ENCODE measurements around the gene PAX8. TPM values are rescaled to one million over a fixed set of nuclear protein-coding genes. Genes with fewer than 3 reads are reported as not detected.

The PAX8 gene
- total RNA-seq, 1 experiment from 2014 or later, result 0.15 TPM

DNA sequence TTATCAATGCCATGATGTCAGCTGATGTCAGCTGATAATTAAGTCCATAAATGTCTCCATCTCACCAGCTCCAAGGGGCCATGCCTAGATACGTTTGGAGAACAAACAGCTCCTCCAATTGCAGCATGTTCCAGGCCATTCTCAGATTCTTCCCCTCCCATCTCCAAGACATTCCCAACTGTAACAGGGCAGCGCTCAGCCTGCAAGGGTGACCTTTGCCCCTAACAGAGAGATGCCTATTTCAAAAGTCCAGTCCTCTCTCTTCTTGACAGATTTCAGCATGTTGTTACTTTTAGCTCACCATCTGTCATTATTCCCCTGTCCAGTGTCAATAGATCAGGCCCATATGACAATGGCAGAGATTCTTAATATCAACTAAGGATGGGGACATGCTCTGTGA lies 95.0 kb downstream of the PAX8 start:
- in situ Hi-C loops (cut with HindIII; ENCODE audit: low pct_unique_long_range_greater_than_20kb, low sequenced_read_pairs), result no loop called here

DNA sequence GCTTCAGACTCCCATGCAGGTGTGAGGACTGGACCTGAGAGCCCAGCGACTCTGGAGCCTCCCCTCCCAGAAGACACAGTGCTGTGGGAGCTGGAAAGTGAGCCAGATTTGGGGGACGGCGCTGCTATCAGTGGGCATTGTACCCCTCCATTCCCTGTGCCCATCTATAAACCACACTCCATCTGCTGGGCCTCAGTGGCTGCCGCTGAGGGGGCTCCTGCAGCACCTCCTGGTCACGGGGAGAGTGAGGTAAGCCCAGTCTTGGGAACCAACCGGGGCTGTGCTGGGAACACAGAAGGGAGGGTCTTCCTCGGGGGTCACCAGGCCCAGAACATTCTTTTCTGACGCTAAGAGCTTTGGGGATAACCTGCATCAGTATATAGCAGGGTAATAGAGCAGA lies 95.5 kb downstream of the PAX8 start:
- intact Hi-C loops (cut with micrococcal nuclease; ENCODE audit: unreplicated experiment) (no loop called here), in situ Hi-C loops (cut with HindIII; ENCODE audit: low pct_unique_long_range_greater_than_20kb, low sequenced_read_pairs) (no loop called here)
- BruUV-seq (replicated peaks), result no TSS peak
- H3K36me3 ChIP-seq (ENCODE audit: control insufficient read depth, insufficient read depth, low read length), result no peaks in the 10 kb centered on the region
- H3K27ac ChIP-seq (ENCODE audit: low read length), result no peak overlapping the region
- DNase-seq (ENCODE audit: low read depth, low spot score) (no peak), ATAC-seq (no peak)
- no peaks in the 10 kb centered on the region for H3K9me3 ChIP-seq (ENCODE audit: control insufficient read depth, insufficient read depth, low read depth, low read length)
- ChIA-PET CTCF (interaction anchor here (1.4 kb wide), 1 partner anchor 45 kb away, joined by 3 read pairs; no protein-coding TSS in a partner anchor), POLR2A (no interaction called here)
- H3K4me3 ChIP-seq (ENCODE audit: low read depth in 2 of 2, low read length in 2 of 2), result no peak overlapping the region
- H3K4me1 ChIP-seq (ENCODE audit: control insufficient read depth, insufficient read depth, low read length), result no peaks in the 10 kb centered on the region
- no peaks in the 10 kb centered on the region for H3K27me3 ChIP-seq (ENCODE audit: control insufficient read depth, insufficient read depth, low read length)
- no peak for TF ChIP-seq POLR2AphosphoS5 (IDR thresholded peaks at IDR 0.05; ENCODE audit: low read depth, low read length)
- TF ChIP-seq, protein P1, sequence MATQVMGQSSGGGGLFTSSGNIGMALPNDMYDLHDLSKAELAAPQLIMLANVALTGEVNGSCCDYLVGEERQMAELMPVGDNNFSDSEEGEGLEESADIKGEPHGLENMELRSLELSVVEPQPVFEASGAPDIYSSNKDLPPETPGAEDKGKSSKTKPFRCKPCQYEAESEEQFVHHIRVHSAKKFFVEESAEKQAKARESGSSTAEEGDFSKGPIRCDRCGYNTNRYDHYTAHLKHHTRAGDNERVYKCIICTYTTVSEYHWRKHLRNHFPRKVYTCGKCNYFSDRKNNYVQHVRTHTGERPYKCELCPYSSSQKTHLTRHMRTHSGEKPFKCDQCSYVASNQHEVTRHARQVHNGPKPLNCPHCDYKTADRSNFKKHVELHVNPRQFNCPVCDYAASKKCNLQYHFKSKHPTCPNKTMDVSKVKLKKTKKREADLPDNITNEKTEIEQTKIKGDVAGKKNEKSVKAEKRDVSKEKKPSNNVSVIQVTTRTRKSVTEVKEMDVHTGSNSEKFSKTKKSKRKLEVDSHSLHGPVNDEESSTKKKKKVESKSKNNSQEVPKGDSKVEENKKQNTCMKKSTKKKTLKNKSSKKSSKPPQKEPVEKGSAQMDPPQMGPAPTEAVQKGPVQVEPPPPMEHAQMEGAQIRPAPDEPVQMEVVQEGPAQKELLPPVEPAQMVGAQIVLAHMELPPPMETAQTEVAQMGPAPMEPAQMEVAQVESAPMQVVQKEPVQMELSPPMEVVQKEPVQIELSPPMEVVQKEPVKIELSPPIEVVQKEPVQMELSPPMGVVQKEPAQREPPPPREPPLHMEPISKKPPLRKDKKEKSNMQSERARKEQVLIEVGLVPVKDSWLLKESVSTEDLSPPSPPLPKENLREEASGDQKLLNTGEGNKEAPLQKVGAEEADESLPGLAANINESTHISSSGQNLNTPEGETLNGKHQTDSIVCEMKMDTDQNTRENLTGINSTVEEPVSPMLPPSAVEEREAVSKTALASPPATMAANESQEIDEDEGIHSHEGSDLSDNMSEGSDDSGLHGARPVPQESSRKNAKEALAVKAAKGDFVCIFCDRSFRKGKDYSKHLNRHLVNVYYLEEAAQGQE (IDR thresholded peaks at IDR 0.05; ENCODE audit: insufficient read depth in 1 of 2, low read depth in 2 of 2, low read length in 1 of 2), result no peak
- TF ChIP-seq SIN3A (IDR thresholded peaks at IDR 0.05; ENCODE audit: borderline replicate concordance, insufficient read depth, low read depth, low read length), result no peak
- TF ChIP-seq, protein P2, sequence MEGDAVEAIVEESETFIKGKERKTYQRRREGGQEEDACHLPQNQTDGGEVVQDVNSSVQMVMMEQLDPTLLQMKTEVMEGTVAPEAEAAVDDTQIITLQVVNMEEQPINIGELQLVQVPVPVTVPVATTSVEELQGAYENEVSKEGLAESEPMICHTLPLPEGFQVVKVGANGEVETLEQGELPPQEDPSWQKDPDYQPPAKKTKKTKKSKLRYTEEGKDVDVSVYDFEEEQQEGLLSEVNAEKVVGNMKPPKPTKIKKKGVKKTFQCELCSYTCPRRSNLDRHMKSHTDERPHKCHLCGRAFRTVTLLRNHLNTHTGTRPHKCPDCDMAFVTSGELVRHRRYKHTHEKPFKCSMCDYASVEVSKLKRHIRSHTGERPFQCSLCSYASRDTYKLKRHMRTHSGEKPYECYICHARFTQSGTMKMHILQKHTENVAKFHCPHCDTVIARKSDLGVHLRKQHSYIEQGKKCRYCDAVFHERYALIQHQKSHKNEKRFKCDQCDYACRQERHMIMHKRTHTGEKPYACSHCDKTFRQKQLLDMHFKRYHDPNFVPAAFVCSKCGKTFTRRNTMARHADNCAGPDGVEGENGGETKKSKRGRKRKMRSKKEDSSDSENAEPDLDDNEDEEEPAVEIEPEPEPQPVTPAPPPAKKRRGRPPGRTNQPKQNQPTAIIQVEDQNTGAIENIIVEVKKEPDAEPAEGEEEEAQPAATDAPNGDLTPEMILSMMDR (IDR thresholded peaks at IDR 0.05), result no peak
- no peak for TF ChIP-seq TCF7L2 (IDR thresholded peaks at IDR 0.05; ENCODE audit: low read depth, low read length)

More for the DNA sequence above, 95.0 kb downstream of the PAX8 start:
- Histone ChIP-seq H3K4me3 (ENCODE audit: low read depth in 2 of 2, low read length in 2 of 2) (no peak overlapping the region), H3K27ac (ENCODE audit: low read length) (no peak overlapping the region), H3K9me3 (ENCODE audit: control insufficient read depth, insufficient read depth, low read depth, low read length) (no peaks in the 10 kb centered on the region), H3K27me3 (ENCODE audit: control insufficient read depth, insufficient read depth, low read length) (no peaks in the 10 kb centered on the region), H3K4me1 (ENCODE audit: control insufficient read depth, insufficient read depth, low read length) (no peaks in the 10 kb centered on the region), H3K36me3 (ENCODE audit: control insufficient read depth, insufficient read depth, low read length) (no peaks in the 10 kb centered on the region)
- ATAC-seq (no peak), DNase-seq (ENCODE audit: low read depth, low spot score) (no peak)
- ChIA-PET CTCF (interaction anchor here (1.4 kb wide), 1 partner anchor 45 kb away, joined by 3 read pairs; no protein-coding TSS in a partner anchor), POLR2A (no interaction called here)
- intact Hi-C loops (cut with micrococcal nuclease; ENCODE audit: unreplicated experiment), result no loop called here
- TF ChIP-seq, protein P1 (IDR thresholded peaks at IDR 0.05; ENCODE audit: insufficient read depth in 1 of 2, low read depth in 2 of 2, low read length in 1 of 2), result no peak
- BruUV-seq (replicated peaks), result no TSS peak

Measured in Panc1 (cell line).